PFSK-1 (cell line): ENCODE measurements around the gene NALCN.

Source experiments
- FOXP2 ChIP-seq: optimal IDR thresholded peaks from 2 replicates; pipeline ENCODE3; 2011; ENCODE audit warnings: borderline replicate concordance, control low read depth, inconsistent platforms; ENCODE audit not compliant: insufficient read depth; ENCODE audit errors: extremely low read length, extremely low read depth
- POLR2AphosphoS5 ChIP-seq: IDR thresholded peaks from 2 replicates; pipeline ENCODE4 v1.6.1; 2012; ENCODE audit warnings: low read depth, mild to moderate bottlenecking, control low read depth, low read length, moderate library complexity
- SIN3A ChIP-seq: IDR thresholded peaks from 2 replicates; pipeline ENCODE4 v1.6.1; 2012; ENCODE audit warnings: mild to moderate bottlenecking, low read length, moderate library complexity, borderline replicate concordance; ENCODE audit not compliant: insufficient read depth
- TAF1 ChIP-seq: IDR thresholded peaks from 2 replicates; pipeline ENCODE4 v1.6.1; 2012; ENCODE audit warnings: low read length, control low read depth, borderline replicate concordance; ENCODE audit not compliant: insufficient read depth
- TF ChIP-seq, protein P1 (sequence below), 2 experiments: IDR thresholded peaks; 2 replicates each; pipeline versions ENCODE4 v1.6.1 to v1.8.0; 2011 to 2012; ENCODE audit warnings: low read depth in 2 of 2, low read length in 2 of 2, control low read depth in 1 of 2, inconsistent platforms in 1 of 2, mild to moderate bottlenecking in 1 of 2, moderate library complexity in 1 of 2; ENCODE audit not compliant: insufficient read depth in 1 of 2

DNA sequence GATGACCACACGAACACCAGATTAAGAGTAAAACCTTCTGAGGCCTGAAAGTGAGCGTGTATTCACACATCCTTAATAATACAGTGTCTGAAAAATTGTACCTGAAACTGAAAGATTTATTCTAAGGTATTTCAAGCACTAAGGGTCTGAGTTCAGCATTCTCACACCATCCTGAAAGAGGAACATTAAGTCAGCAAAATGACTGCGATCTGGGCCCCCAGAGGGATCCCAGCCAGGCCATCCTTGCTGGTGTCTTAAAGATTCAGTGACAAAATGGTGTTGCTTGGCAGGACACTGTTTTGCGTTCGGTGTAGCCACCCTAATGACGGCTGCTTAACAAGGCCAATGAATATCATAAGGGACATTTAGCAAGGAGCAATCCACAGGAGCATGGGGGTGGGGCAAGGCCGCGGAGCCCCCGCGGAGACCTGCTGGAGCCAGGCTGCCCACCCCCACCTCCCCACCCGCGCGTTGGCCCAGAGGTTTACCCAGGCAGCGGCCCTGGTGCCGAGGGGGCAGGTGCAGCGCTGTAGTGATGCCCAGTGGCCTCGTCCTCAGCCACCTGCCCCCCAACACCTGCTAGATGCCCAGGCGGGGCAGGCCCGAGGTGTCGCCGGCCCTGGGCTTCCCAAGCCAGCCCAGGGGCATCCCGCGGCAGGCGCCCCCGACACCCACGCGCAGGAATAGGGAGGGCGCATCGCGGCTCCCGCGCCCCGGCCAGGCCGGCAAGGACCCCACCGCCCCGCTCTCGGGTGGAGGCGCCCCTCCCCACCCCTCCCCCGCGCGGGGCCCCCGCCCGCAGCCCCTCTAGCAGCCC is 742 bp downstream of the NALCN start:
- TF ChIP-seq FOXP2 (no peak), TAF1 (no peak), POLR2AphosphoS5 (no peak), SIN3A (no peak)
- TF ChIP-seq, protein P1, sequence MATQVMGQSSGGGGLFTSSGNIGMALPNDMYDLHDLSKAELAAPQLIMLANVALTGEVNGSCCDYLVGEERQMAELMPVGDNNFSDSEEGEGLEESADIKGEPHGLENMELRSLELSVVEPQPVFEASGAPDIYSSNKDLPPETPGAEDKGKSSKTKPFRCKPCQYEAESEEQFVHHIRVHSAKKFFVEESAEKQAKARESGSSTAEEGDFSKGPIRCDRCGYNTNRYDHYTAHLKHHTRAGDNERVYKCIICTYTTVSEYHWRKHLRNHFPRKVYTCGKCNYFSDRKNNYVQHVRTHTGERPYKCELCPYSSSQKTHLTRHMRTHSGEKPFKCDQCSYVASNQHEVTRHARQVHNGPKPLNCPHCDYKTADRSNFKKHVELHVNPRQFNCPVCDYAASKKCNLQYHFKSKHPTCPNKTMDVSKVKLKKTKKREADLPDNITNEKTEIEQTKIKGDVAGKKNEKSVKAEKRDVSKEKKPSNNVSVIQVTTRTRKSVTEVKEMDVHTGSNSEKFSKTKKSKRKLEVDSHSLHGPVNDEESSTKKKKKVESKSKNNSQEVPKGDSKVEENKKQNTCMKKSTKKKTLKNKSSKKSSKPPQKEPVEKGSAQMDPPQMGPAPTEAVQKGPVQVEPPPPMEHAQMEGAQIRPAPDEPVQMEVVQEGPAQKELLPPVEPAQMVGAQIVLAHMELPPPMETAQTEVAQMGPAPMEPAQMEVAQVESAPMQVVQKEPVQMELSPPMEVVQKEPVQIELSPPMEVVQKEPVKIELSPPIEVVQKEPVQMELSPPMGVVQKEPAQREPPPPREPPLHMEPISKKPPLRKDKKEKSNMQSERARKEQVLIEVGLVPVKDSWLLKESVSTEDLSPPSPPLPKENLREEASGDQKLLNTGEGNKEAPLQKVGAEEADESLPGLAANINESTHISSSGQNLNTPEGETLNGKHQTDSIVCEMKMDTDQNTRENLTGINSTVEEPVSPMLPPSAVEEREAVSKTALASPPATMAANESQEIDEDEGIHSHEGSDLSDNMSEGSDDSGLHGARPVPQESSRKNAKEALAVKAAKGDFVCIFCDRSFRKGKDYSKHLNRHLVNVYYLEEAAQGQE (IDR thresholded peaks at IDR 0.05; ENCODE audit: insufficient read depth in 1 of 2, low read depth in 2 of 2, low read length in 2 of 2) = no peak
